Esophagus muscularis mucosa (tissue), 4 donors: ENCODE data around the gene ADAMTS18. TPM values are rescaled to one million over a fixed set of nuclear protein-coding genes. Genes with fewer than 3 reads are reported as not detected.
A peak's percentile ranks its signal among the peaks of the same experiment; 100 is the strongest.

ENCODE experiments used
- DNase-seq: peaks from one replicate; pipeline ENCODE4 v3.0.0-alpha.2; 2017; ENCODE audit errors: extremely low spot score
- H3K27ac ChIP-seq, 4 donors: fragments of 200-600 bp; sonication (generic); replicated peaks in 1 of 4; 1 replicate in 3 of 4; 2 replicates in 1 of 4; pipeline ENCODE4 v1.5.1; 2016 to 2019; ENCODE audit warnings: mild to moderate bottlenecking in 1 of 4
- H3K27me3 ChIP-seq, 4 donors: fragments of 200-600 bp; sonication (generic); one replicate each; pipeline versions ENCODE4 v1.5.1 to v1.6.0; 2016 to 2019
- H3K36me3 ChIP-seq, 4 donors: fragments of 200-600 bp; sonication (generic); one replicate each; pipeline ENCODE4 v1.5.1; 2016 to 2019
- H3K4me1 ChIP-seq, 4 donors: fragments of 200-600 bp; sonication (generic); one replicate each; pipeline ENCODE4 v1.5.1; 2016 to 2019
- H3K4me3 ChIP-seq, 4 donors: fragments of 200-600 bp; sonication (generic); 1 replicate in 2 of 4; 2 replicates in 2 of 4; pipeline ENCODE4 v1.5.1; 2016 to 2019; ENCODE audit warnings: mild to moderate bottlenecking in 4 of 4, moderate library complexity in 1 of 4
- H3K9me3 ChIP-seq, 4 donors: fragments of 200-600 bp; sonication (generic); 1 replicate in 3 of 4; 2 replicates in 1 of 4; pipeline ENCODE4 v1.5.1; 2016 to 2019
- CTCF ChIP-seq, 3 experiments: fragments of 200-600 bp in 2 of 3; fragments of 450-650 bp in 1 of 3; sonication (generic) in 2 of 3; IDR thresholded peaks; one replicate each; pipeline ENCODE4 v1.5.1; 2017 to 2019; ENCODE audit warnings: antibody characterized with exemption in 3 of 3, mild to moderate bottlenecking in 2 of 3, moderate library complexity in 1 of 3
- EP300 ChIP-seq: sonication (generic); formaldehyde crosslinking; IDR thresholded peaks from one replicate; pipeline ENCODE4 v1.6.1; 2017; ENCODE audit warnings: antibody characterized with exemption
- POLR2A ChIP-seq: fragments of 450-650 bp; IDR thresholded peaks from one replicate; pipeline ENCODE4 v1.6.1; 2017; ENCODE audit warnings: antibody characterized with exemption, moderate library complexity, mild to moderate bottlenecking, low read depth
- POLR2AphosphoS5 ChIP-seq, 2 donors: sonication (generic); formaldehyde crosslinking; IDR thresholded peaks; one replicate each; pipeline ENCODE4 v1.6.1; 2017; ENCODE audit warnings: antibody characterized with exemption in 2 of 2
- WGBS: methylation state at CpG from one replicate; pipeline ENCODE4 v1.1.5; 2018; 5-methylcytosine and 5-hydroxymethylcytosine counted together
- intact Hi-C: fragments of 100-400 bp; cut with DNase I; formaldehyde crosslinking; loops from one replicate; pipeline ENCODE4 v1.15.1; 2023
- total RNA-seq, 4 donors: library from RNA; depleted of rRNA; stranded (reverse); fragments of >200 nt; gene quantifications; one replicate each; pipeline versions ENCODE4 v1.1.0 to v1.2.1, GENCODE V29; 2016

Gene ADAMTS18
- total RNA-seq, 4 donors from 2014 or later, result 0.45 TPM; not detected in 3

- intact Hi-C loops, result no loop called here
- Histone ChIP-seq H3K4me1 (no peaks in the 10 kb centered on the region), H3K27me3 (no peaks in the 10 kb centered on the region), H3K9me3 (peaks cover 0 to 15% (median 8%) of the 10 kb centered on the region in 4 donors), H3K4me3 (no peak overlapping the region), H3K27ac (no peak overlapping the region), H3K36me3 (no peaks in the 10 kb centered on the region)
- no peak for DNase-seq
- 97% methylated on average over 1 of the region's 1 CpG for WGBS
- no peak for TF ChIP-seq POLR2A
- TF ChIP-seq EP300, result no peak
- TF ChIP-seq CTCF (IDR thresholded peaks at IDR 0.05), result no peak
- TF ChIP-seq POLR2AphosphoS5 (IDR thresholded peaks at IDR 0.05), result no peak
Measured at GRCh38 chr16:77406680-77407079, 28.2 kb downstream of the ADAMTS18 start.

DNA sequence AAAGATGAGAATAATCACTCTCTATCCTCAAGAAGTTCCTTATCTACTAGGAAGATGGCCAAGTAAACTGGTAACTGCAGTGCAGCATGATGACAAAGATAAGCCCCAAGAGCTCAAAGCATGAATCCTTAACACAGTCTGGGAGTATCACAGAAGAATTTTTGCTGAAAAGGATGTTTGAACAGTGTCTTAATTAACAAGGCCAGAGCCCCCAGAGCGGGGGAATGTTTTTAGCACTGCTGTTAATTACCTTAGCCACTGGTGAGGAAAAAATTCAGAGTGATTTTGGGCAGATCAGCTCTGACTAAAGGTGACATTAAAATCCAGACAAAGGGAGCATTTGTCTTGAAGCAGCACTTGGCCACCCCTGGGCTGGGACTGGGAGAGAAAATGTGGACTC is 30.1 kb downstream of the ADAMTS18 start:
- WGBS, result 36% methylated on average over 1 of the region's 1 CpG

DNA sequence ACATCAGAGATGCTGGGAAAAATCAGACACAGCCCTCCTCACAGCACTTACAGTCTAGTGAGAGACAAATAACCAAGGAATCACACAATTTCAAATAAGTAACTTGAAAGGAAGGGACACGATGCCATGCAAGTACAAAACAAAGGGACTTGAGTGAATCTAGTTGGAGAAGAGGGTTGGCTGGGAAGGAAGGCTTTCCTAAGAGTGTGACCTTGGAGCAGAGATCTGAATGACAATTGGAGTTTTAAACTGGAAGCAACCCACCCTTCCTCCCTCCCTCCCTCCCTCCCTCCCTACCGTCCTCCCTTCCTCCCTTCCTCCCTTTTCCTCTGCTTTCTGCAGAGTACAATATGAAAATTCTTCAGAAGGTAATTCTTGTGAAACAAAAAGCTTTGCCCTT is 31.1 kb downstream of the ADAMTS18 start:
- WGBS, result 50% methylated on average over 2 of the region's 2 CpGs
- Histone ChIP-seq H3K4me3 (no peak overlapping the region), H3K4me1 (no peaks in the 10 kb centered on the region), H3K27me3 (no peaks in the 10 kb centered on the region), H3K36me3 (no peaks in the 10 kb centered on the region), H3K9me3 (peaks cover 0 to 15% (median 8%) of the 10 kb centered on the region in 4 donors), H3K27ac (no peak overlapping the region)
- DNase-seq, result peak; percentile 37
- intact Hi-C loops, result no loop called here
- TF ChIP-seq CTCF (IDR thresholded peaks at IDR 0.05) (no peak), EP300 (no peak)

More for the DNA sequence above, 30.1 kb downstream of the ADAMTS18 start:
- peaks cover 0 to 15% (median 8%) of the 10 kb centered on the region in 4 donors for H3K9me3 ChIP-seq
- no peaks in the 10 kb centered on the region for H3K27me3 ChIP-seq
- H3K36me3 ChIP-seq, result no peaks in the 10 kb centered on the region
- H3K27ac ChIP-seq, result no peak overlapping the region
- H3K4me3 ChIP-seq, result no peak overlapping the region
- TF ChIP-seq EP300, result no peak
- TF ChIP-seq POLR2A, result no peak
- no peak for TF ChIP-seq POLR2AphosphoS5 (IDR thresholded peaks at IDR 0.05)
- TF ChIP-seq CTCF (IDR thresholded peaks at IDR 0.05), result no peak
- peak; percentile 81 for DNase-seq
- intact Hi-C loops, result no loop called here
- no peaks in the 10 kb centered on the region for H3K4me1 ChIP-seq

GRCh38 chr16:77402672-77403071 is 32.2 kb downstream of the ADAMTS18 start:
- Histone ChIP-seq H3K4me3 (no peak overlapping the region), H3K4me1 (no peaks in the 10 kb centered on the region), H3K27me3 (no peaks in the 10 kb centered on the region), H3K9me3 (peaks cover 0 to 11% (median 5%) of the 10 kb centered on the region in 4 donors), H3K27ac (peak overlapping the region in 1 of 4 donors; percentile 13), H3K36me3 (no peaks in the 10 kb centered on the region)
- TF ChIP-seq CTCF (IDR thresholded peaks at IDR 0.05) (no peak), POLR2A (no peak), EP300 (no peak), POLR2AphosphoS5 (IDR thresholded peaks at IDR 0.05) (no peak)
- intact Hi-C loops, result no loop called here
- DNase-seq, result peak; percentile 10
- 57% methylated on average over 2 of the region's 2 CpGs for WGBS

DNA sequence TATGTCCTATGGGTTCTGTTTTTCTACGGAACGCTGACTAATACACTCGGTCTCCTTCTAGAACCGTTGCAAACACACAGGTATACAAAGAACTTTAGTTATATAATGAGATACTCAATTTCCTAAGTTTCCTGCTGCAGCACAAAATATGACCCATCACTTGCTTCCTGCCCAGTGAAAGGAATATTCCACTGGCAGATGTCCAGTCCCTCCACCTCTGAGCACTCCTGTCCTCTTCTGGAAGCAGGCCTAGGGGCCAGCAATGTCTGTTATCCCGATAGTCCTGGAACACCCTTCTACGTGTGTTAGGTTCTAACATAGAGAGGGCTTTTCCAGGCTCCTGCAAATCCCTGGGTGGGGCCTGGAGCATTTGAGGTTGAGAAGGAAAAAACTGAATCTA is 32.7 kb downstream of the ADAMTS18 start:
- intact Hi-C loops, result no loop called here
- H3K27ac ChIP-seq, result peak overlapping the region in 1 of 4 donors; percentile 13

More for the DNA sequence above, 32.7 kb downstream of the ADAMTS18 start:
- Histone ChIP-seq H3K9me3 (peaks cover 0 to 5% (median under 1%) of the 10 kb centered on the region in 4 donors), H3K27me3 (no peaks in the 10 kb centered on the region), H3K4me3 (no peak overlapping the region), H3K4me1 (no peaks in the 10 kb centered on the region), H3K36me3 (no peaks in the 10 kb centered on the region)
- TF ChIP-seq POLR2A, result no peak
- 80% methylated on average over 6 of the region's 6 CpGs for WGBS
- DNase-seq, result peak; percentile 87
